Measurements from ENCODE around the gene FMO2. TPM values are rescaled to one million over a fixed set of nuclear protein-coding genes. Genes with fewer than 3 reads are reported as not detected.
A peak's percentile ranks its signal among the peaks of the same experiment; 100 is the strongest.

FMO2 gene
- total RNA-seq, 2 experiments from 2014 or later, result not detected

DNA sequence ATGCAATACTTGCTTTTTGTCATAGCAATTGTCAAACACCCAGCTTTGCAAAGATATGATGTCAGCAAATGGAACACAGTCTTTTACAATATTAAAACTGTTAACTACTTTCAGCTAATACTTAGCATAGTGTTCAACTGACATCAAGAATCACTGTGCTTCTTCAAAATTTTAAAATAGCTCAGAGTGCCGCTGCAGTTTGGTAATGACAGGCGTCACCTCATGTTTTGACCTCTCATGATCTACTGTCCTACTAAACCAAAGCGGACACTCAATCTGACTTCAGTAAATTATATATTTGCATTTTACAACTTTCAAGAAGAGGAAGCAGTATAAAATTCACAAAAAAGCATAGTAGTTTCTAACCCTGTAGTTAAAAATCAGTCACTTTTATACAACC is 65.2 kb downstream of the FMO2 start:
- H3K9me3 Mint-ChIP-seq (ENCODE audit: low read depth), result no peaks in the 10 kb centered on the region
- peaks cover 3% of the 10 kb centered on the region for H3K4me1 Mint-ChIP-seq
- intact Hi-C loops (cut with DNase I, micrococcal nuclease), result no loop called here
- no peak for ATAC-seq
- ChIA-PET CTCF (no interaction called here), POLR2A (no interaction called here)
- no peaks in the 10 kb centered on the region for H3K36me3 Mint-ChIP-seq (ENCODE audit: low read depth)
- peaks cover 30% of the 10 kb centered on the region for H3K27me3 Mint-ChIP-seq
- H3K4me3 Mint-ChIP-seq, result no peak overlapping the region
- DNase-seq, result no peak
- no peak overlapping the region for H3K27ac Mint-ChIP-seq

DNA sequence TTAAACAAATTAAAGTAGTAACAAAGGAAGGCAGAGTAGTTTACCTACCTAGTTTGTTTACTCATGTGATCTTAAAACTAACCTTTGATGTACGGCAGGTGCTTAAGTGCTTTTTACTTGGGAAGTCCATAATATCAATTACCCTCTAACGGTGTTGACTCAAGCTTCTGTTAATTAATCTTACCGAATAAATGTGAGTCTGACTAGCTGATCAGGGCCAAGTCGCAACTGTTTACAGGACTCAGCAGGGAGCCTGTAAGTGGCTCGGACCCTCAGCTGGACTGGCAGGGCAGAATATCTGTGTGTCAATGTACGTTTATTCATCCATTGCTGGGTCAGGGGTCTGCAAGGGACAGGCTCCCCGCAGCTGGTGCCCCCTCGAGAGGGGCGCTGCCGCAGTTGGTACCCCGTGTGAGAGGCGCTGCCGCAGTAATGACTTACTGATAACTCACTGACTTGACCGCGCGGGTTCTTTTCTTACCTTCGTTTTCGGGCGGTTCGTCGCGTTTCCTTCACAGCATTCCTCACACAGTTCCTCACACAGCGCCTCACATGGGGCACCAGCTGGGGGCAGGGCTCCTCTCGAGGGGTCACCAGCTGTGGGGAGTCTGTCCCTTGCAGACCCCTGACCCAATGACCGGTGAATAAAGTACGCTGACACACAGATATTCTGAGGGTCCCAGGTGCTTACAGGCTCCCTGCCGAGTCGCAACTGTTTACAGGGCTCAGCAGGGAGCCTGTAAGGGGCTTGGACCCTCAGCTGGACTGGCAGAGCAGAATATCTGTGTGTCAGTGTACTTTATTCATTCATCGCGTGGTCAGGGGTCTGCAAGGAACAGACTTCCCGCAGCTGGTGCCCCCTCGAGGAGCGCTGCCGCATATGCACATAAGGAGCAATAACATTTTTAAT is 66.2 kb downstream of the FMO2 start:
- peaks cover 32% of the 10 kb centered on the region for H3K27me3 Mint-ChIP-seq
- POLR2A ChIA-PET, result no interaction called here
- H3K36me3 Mint-ChIP-seq (ENCODE audit: low read depth), result no peaks in the 10 kb centered on the region
- no peaks in the 10 kb centered on the region for H3K9me3 Mint-ChIP-seq (ENCODE audit: low read depth)
- H3K4me3 Mint-ChIP-seq, result peak overlapping the region; percentile 67
- peak; percentile 60 for DNase-seq
- H3K27ac Mint-ChIP-seq, result no peak overlapping the region
- peak; percentile 78 for ATAC-seq
- intact Hi-C loops (cut with DNase I, micrococcal nuclease), result no loop called here
- CTCF ChIA-PET, result interaction anchor here (0.6 to 1.4 kb wide), 2 partner anchors 25 to 62 kb away, joined by 3 to 4 read pairs; partner anchors contain the start of gene FMO4
- H3K4me1 Mint-ChIP-seq, result peaks cover 3% of the 10 kb centered on the region

DNA sequence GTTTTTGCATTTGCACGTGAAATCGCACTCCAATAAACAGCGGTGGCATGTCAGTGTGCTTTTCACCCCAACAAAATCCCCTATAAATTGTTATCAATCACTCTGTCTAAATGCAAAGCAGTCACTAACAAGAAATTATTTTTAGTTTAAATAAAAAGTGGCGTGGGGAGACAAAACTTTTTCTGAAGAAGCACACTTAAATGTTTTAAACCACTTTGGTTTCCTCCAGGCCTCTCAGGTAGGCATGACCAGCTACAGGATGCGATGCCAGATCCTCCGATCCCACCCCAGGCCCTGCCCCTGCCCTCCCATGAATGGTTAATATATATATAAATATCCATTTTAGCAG is 66.8 kb downstream of the FMO2 start:
- intact Hi-C loops (cut with DNase I, micrococcal nuclease), result no loop called here
- H3K4me3 Mint-ChIP-seq, result peak overlapping the region; percentile 67
- no peak for ATAC-seq
- ChIA-PET CTCF (interaction anchor here (0.6 to 1.4 kb wide), 3 partner anchors 25 to 105 kb away, joined by 3 to 4 read pairs (median 3); partner anchors contain the start of gene FMO4), POLR2A (no interaction called here)
- H3K9me3 Mint-ChIP-seq (ENCODE audit: low read depth), result no peaks in the 10 kb centered on the region
- no peaks in the 10 kb centered on the region for H3K36me3 Mint-ChIP-seq (ENCODE audit: low read depth)
- DNase-seq, result no peak
- H3K27me3 Mint-ChIP-seq, result peaks cover 32% of the 10 kb centered on the region
- H3K27ac Mint-ChIP-seq, result no peak overlapping the region
- H3K4me1 Mint-ChIP-seq, result peaks cover 3% of the 10 kb centered on the region

DNA sequence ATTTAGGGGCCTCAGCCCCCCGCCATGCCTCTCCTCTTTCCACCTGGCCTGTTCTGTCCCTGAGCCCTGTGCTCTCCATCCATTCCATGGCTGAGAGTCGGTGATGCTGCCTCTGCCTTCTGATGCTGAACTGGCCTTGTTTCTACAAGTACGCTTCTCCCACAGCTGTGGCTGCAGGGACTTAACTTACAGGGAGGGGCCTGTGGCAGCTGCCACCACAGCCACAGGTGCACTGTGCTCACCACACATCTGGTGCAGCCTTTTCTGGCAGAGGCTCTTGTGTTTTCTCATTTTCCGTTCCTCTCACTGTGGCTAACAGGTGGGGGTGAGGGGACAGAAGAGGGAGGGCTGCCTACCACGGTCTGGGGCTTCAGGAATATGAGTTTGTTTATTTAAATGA is 67.4 kb downstream of the FMO2 start:
- ChIA-PET POLR2A (no interaction called here), CTCF (interaction anchor here (0.6 to 1.4 kb wide), 2 partner anchors 26 to 104 kb away, joined by 3 to 4 read pairs; no protein-coding TSS in a partner anchor)
- Mint-ChIP-seq H3K4me1 (peaks cover 3% of the 10 kb centered on the region), H3K27ac (no peak overlapping the region), H3K36me3 (ENCODE audit: low read depth) (no peaks in the 10 kb centered on the region), H3K9me3 (ENCODE audit: low read depth) (no peaks in the 10 kb centered on the region), H3K27me3 (peaks cover 32% of the 10 kb centered on the region), H3K4me3 (no peak overlapping the region)
- intact Hi-C loops (cut with DNase I, micrococcal nuclease), result no loop called here
- ATAC-seq (no peak), DNase-seq (peak; percentile 11)

DNA sequence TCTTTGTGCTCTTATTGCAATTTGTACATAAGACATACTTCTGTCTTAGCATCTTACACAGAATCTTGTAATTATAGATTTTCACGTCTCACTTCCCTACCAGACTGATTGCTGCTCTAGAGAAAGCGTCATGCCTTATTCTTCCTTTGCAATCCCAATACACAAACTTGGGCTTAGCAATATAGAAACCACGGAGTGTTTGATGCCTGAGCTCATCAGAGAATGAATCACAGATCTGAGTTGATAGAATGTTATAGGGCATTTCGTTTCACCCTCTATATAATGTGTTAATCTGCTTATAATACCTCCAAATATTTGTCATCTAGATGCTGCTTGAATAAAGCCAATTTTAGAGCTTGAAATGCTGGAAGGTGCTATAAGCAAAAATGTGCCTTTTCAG is 69.8 kb downstream of the FMO2 start:
- CTCF ChIA-PET, result interaction anchor here (1.2 to 1.6 kb wide), 2 partner anchors 14 to 59 kb away, joined by 5 to 6 read pairs; partner anchors contain the start of gene FMO4
- Mint-ChIP-seq H3K4me3 (no peak overlapping the region), H3K9me3 (ENCODE audit: low read depth) (no peaks in the 10 kb centered on the region), H3K36me3 (ENCODE audit: low read depth) (no peaks in the 10 kb centered on the region), H3K27ac (no peak overlapping the region), H3K27me3 (peaks cover 22% of the 10 kb centered on the region), H3K4me1 (peaks cover 3% of the 10 kb centered on the region)
- POLR2A ChIA-PET, result no interaction called here
- no peak for ATAC-seq
- intact Hi-C loops (cut with DNase I, micrococcal nuclease), result no loop called here
- DNase-seq, result no peak

DNA sequence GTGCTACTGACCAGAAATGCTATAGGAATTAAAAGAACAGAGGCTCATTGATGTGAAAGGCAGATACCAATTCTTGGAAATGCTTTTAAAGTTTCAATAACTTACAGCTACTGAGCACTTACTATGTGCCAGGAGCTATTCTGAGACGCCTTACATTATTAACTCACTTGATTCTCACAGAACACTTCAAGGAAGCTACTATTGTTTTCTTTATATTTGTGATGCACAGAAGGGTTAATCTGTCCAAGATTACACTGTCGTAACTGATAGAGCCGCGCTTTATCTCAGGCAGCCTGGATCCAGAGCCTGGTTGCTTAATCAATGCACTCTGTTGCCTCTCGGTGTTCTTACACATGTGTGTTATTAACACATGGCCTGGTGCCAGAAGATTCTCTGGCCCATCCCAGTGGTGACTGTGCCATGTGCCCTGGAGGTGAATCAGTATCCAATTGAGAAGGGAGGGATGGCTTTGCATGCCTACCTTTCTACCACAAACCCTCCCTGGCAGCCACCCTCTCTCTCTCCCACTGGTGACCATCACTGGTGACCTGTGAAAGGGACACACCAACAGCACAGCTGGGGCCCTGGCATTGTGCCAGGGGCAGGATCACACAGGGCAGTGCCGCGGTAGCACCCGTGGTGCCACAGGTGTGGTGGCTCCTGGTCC is 72.0 kb downstream of the FMO2 start:
- ChIA-PET CTCF (interaction anchor here (0.9 to 2.1 kb wide), 2 partner anchors 11 to 57 kb away, joined by 3 to 7 read pairs; partner anchors contain the start of gene FMO4), POLR2A (no interaction called here)
- intact Hi-C loops (cut with DNase I, micrococcal nuclease), result no loop called here
- H3K27ac Mint-ChIP-seq, result no peak overlapping the region
- peaks cover 20% of the 10 kb centered on the region for H3K27me3 Mint-ChIP-seq
- H3K9me3 Mint-ChIP-seq (ENCODE audit: low read depth), result no peaks in the 10 kb centered on the region
- peaks cover 3% of the 10 kb centered on the region for H3K4me1 Mint-ChIP-seq
- no peaks in the 10 kb centered on the region for H3K36me3 Mint-ChIP-seq (ENCODE audit: low read depth)
- no peak overlapping the region for H3K4me3 Mint-ChIP-seq
- DNase-seq, result no peak
- no peak for ATAC-seq

DNA sequence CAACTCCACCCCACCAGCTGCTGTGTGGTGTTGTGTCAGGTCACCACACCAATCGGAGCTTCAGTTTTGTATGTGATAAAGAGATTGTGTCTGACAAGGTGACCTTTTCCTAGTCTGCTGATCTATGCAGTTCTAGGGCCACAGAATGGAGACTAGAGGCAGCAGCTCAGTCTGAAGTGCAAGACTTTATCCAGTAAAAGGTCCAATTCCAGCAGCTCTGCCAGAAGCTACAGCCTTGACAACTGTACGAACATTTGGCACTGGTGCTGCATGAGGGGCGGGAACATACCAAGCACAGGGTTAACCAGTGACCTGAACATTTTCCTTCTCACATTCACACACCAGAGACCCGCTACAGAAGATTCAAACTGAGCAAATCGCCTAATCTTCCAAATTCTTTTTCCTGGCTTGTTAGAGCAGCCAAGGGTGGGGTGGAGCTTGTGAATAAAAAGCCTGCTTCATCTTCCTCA is 72.5 kb downstream of the FMO2 start:
- no peaks in the 10 kb centered on the region for H3K36me3 Mint-ChIP-seq (ENCODE audit: low read depth)
- ATAC-seq, result no peak
- H3K4me3 Mint-ChIP-seq, result no peak overlapping the region
- ChIA-PET POLR2A (no interaction called here), CTCF (interaction anchor here (2.1 kb wide), 1 partner anchor 56 kb away, joined by 7 read pairs; the partner anchor contains the start of gene FMO4)
- H3K9me3 Mint-ChIP-seq (ENCODE audit: low read depth), result no peaks in the 10 kb centered on the region
- no peak for DNase-seq
- no peaks in the 10 kb centered on the region for H3K4me1 Mint-ChIP-seq
- intact Hi-C loops (cut with DNase I, micrococcal nuclease), result no loop called here
- no peak overlapping the region for H3K27ac Mint-ChIP-seq
- H3K27me3 Mint-ChIP-seq, result peaks cover 16% of the 10 kb centered on the region

DNA sequence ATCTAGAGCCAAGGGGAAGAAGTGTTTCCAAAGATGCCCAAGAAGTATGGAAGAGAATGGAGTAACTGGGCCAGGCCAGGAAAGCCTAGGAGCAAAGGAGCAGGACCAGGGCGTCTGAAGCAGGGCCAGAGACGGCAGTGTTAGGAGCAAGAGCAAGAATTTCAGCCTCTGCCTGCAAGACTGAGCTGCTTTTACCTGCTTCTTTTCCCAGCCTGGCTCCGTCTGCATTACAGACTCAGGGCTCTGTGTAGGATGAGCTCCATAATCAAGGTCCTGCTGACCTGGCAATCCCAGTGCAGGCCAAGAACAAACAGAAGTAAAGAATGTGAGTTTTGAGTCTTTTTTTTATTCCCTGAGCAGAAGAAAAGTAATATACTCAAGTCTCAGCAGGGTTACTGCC is 73.3 kb downstream of the FMO2 start:
- intact Hi-C loops (cut with DNase I, micrococcal nuclease), result no loop called here
- POLR2A ChIA-PET, result no interaction called here
- Mint-ChIP-seq H3K36me3 (ENCODE audit: low read depth) (no peaks in the 10 kb centered on the region), H3K4me1 (no peaks in the 10 kb centered on the region), H3K27ac (no peak overlapping the region), H3K9me3 (ENCODE audit: low read depth) (no peaks in the 10 kb centered on the region), H3K27me3 (peaks cover 12% of the 10 kb centered on the region), H3K4me3 (no peak overlapping the region)
- ATAC-seq (no peak), DNase-seq (no peak)
- CTCF ChIA-PET, result interaction anchor here (0.9 to 2.1 kb wide), 3 partner anchors 13 to 110 kb away, joined by 3 to 7 read pairs (median 3); partner anchors contain the start of gene FMO4

DNA sequence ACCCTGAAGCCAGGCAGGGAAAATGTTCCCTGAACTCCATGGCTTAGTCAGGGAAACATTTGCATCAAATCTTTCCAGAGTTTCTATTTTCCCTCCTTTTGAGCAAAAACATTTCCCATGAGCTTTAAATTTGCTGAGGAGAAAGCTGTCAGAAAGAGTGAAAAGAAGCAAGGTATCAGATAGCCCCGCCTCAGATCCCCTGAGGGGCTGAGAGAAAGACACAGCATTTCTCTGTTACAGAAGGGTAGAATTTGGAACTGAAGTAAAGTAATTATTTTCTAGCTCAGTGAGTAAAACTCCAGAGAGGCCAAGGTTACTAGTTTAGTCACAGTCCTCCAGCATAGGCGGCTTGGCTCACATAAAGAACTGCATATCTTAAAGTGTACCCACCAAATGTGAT is 73.8 kb downstream of the FMO2 start:
- Mint-ChIP-seq H3K4me3 (no peak overlapping the region), H3K4me1 (no peaks in the 10 kb centered on the region), H3K27me3 (peaks cover 12% of the 10 kb centered on the region), H3K9me3 (ENCODE audit: low read depth) (no peaks in the 10 kb centered on the region), H3K27ac (no peak overlapping the region), H3K36me3 (ENCODE audit: low read depth) (no peaks in the 10 kb centered on the region)
- ChIA-PET CTCF (interaction anchor here (0.9 to 1.0 kb wide), 2 partner anchors 14 to 109 kb away, joined by 3 read pairs; no protein-coding TSS in a partner anchor), POLR2A (no interaction called here)
- intact Hi-C loops (cut with DNase I, micrococcal nuclease), result no loop called here
- DNase-seq (no peak), ATAC-seq (no peak)

Measured in activated CD4-positive, alpha-beta T cell treated with anti-CD3 and anti-CD28 coated beads for 36 hours (primary cell).